Fibroblast of skin of right biceps (primary cell): ENCODE results near the gene PSMA5.

Experiments
- DNase-seq: peaks from one replicate; pipeline ENCODE4 v3.0.0-alpha.2; 2013

PSMA5 gene

DNA sequence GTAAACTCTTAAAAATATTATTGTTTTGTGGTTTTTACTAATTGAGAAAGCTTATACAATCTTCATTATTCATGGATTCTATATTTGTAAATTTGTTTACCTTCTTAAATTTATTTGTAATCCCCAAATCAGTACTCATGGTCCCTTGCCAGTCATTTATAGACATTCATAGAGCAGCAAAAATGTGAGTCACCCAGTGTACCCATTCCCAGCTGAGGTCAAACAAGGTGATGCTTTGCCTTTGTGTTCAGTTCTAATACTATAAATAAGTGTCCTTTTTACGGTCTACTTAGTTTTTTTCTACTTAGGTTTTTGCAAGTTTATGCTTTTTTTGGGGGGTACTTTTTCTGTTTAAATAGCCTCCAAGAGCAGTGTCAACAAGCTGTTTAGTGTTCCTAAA, 64.6 kb downstream of the PSMA5 start:
- DNase-seq: peak; percentile 45

DNA sequence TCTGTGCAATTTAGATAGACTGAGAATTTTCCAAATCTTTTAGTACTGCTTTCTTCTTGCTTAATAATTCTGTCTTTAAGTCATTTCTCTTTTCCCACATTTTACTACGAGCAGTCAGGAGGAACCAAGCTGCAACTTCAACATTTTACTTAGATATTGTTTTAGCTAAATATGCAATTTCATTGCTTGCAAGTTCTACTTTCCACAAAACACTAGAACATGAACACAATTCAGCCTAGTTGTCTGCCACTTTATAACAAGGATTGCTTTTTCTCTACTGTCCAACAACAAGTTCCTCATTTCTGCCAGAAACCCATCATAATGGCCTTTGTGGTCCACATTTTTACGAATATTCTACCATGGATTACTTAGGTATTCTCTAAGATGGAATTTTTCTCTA, 65.2 kb downstream of the PSMA5 start:
- no peak for DNase-seq

DNA sequence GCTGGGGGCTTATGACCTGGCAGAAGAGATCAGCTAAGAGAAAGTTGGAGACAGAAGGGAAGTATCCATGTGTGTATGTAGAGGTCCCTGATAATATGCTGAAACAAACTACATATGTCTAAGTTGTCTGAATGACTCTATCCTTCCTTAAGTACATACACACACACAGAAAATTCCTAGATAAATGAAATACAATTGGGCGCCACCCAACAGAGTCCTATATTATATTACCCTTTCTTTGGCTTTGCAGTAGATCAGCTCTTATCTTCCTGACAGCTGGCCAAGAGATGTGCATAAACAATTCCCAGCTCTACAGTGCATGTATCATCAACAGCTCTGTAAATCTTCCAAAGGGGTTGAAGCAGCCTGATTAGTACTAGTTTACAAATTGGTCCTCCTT, 68.6 kb downstream of the PSMA5 start:
- DNase-seq: no peak

DNA sequence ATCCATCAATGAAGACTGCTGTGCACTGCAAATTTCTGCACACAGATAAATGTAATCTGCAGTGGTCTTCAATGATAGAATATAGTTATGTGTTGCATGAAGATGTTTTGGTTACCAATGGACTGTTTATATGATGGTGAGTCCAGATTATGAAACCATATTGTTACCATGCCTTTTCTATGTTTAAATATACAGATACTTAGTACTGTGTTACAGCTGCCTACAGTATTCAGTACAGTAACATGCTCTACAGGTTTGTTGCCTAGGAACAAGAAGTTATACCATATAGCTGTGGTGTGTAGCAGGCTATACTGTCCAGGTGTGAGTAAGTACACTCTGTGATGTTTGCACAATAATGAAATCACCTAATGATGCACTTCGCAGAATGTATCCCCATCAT, 69.3 kb downstream of the PSMA5 start:
- DNase-seq: no peak

DNA sequence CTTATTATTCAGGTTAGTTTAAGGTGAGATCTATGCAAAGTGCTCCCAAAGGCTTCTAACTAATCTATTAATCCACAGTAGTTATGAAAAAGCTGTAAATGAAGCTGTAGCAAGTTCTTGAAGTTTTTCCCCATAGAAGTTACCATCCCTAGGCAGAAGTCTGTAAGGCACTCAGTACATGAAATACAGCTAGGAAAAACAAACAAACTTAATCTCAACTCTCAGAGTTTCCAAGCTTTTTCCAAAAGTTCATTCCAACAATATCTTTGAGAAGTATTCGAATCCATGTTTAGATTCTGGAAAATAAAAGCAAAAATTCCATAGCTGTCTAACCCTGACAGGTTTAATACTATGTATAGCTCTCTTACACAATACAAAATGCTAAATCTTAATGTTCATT, 69.7 kb downstream of the PSMA5 start:
- no peak for DNase-seq

DNA sequence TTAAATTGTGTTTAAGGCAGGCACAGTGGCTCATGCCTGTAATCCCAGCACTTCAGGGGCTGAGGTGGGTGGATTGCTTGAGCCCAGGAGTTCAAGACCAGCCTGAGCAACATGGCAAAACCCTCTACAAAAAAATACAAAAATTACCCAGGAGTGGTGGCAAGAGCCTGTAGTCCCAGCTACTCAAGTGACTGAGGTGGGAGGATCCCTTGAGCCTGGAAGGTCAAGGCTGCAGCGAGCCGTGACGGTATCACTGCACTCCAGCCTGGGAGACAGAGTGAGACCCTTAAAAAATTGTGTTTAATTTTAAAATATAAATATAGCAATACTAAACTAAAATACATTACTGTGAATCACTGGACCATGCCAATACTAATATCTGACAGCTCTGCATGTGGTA, 71.3 kb downstream of the PSMA5 start:
- no peak for DNase-seq

DNA sequence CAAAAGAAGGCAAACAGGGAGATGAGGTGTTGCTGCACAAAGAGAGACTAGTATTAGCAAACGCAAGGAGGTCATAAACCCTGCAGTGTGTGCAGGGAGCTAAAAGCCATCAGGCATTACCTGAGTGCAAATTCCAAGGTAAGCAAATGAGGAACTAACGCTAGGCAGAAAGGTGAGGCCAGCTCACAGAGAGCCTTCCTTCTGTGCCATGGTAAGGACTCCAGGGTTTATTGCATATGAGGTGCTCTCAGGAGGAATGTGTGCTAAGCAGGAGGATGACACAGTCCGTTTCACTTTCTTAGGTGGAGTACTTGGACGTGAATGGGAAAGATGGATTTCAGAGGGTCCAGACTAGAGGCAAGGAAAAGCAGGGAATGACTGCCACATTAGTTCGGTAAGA, 74.8 kb downstream of the PSMA5 start:
- no peak for DNase-seq

DNA sequence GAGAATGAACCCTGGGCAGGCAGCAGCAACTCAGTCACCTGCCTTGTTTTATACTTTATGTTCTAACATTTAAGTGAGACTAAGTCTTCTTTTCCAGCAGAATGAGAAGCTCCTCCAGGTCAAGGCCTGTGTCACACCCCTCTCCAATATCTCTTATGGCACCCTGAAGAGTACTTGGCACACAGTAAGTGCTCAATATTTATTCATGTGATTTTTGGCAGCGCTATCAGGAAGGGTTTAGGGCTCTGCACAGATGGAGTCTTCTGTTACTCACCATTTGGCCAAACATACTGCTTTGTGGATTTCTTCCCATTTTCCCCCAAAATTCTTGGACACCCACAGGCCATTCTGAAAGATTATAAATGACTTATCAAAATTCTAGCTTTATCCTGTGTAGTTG, 75.6 kb downstream of the PSMA5 start:
- DNase-seq: no peak

DNA sequence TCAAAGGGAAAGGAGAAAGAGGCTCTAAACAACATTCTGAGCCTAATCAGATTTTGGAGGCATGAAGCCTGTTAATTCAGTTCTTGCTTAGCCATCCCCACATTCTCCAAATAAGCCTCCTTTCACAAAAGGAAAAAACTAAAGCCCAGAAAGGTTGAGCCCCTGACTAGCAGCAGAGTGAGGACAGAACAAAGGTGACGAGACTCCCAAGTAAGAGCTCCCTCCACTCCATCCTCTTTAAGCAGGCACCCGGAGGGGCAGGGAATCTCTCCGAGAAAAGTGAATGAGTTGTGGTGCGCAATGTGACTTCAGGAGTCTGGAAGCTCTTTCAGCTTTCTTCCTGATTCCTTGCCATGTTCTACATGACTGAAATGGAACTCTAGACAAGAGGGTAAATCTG, 76.1 kb downstream of the PSMA5 start:
- DNase-seq: no peak
